GM10847 (cell line): ENCODE measurements around the gene COL24A1.

Experiments used
- POLR2A ChIP-seq: IDR thresholded peaks from 2 replicates; pipeline ENCODE4 v1.6.1; 2011; ENCODE audit not compliant: insufficient read length; ENCODE audit errors: extremely low read depth

Gene COL24A1

DNA sequence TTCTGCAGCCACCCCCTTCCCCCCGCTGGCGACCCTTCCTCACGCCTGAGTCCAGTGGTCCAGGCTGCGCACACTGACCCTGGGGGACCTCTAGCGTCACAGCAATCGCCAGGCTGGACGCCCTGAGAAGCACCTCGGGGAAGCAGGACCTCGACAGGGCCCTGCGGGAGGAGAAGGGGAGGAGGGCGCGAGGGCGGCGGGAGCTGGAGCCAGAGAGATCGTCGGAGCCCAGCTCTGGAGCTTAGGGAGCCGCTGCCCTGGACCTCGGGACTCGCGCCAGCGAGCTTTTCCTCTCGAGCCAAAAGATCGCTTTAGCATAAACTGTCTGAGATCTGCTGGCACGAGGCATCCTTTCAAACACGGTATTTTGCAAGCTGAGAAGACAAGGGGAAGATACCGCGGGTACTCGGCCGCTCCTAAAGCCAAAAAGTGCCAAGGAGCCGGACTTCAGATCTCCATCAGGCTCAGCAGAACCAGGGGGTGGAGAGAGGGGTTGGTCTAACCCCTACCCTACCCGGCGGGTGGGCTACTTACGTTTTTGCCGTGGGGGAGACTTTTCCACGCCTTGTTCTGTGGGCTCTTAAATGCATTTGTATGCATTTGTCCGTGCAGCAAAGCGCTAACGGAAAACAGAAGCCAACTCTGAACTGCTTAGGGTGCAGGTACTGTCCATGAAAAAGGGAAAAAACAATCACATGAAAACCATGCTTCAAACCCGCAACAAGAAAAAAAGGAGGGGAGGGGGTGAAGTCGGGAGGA lies 586 bp downstream of the COL24A1 start:
- TF ChIP-seq POLR2A, result no peak

DNA sequence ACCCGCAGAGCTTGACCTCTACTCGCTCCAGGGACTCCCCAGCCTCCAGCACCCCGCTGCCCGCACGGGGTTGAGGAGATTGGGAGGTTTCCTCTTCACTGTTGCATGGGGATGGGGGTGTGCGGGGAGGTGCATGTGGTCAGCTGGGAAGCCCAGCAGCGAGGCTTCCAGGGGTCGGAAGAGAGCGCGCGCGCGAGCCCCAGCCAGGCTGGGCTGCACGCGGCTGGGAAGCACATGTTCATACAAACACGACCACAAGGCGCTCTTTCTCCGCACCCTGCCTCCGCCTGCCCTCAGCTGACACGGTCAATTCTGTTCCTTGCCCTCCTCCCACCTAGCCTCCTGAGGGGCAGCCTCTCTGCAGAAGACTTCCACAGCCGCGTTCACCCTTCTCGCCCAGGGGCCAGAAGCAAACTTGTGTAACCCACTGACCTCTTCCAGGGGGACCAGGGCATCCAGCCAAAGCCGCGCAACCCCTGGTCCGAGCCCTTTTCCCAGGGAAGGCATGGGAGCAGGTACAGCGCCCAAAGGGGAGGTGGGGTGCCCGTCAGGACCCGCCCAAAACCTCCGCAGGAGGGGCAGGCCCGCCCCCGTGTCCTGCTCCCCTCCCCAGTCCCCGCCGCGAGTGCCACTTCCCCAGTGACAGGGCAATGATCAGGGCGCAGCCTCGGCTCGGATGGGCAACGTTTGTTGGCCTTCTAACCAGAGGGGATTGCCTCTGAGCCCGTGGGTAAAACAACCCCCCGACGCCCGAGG lies 1.3 kb downstream of the COL24A1 start:
- TF ChIP-seq POLR2A, result no peak

DNA sequence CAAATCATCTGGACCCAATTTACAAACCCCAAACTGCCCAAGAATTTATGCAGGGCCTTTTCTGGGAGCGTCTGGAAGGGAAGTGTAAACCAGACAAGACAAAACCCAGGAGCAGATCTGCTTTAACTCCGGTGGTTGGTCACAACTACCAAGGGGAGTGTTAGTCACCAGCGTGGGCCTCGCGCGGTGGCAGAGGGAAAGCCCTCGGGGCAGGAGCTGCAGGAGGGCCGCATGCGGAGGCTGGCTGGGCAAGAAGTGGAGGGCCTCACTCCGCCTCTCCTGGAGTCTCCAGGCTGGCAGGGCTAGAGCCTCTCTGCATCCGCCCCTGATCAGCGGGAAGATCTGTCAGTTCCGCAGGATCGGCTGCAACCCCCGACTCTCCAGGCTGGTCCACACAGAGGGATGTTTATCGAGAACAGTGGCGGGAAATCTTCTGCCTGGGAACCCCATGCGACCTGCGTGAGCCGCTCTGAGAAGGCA lies 2.0 kb downstream of the COL24A1 start:
- no peak for TF ChIP-seq POLR2A

DNA sequence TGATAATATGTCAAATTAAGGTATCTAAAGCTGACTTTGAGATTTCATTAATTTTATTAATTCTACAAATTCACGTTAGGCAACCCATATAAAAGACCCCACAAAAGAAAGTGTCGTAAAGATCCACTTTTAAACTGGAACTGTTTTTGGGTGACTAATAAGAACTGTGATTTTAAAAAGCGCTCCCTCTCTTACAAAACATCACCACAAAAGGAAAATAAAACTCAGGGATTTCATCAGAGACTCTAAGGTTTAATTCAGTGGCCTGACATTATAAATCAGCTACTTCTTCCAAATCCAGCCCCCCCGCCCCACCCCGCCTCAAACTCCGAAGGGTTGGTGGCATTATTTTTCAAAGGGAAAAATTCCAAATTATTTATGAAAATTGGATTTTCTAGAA lies 2.7 kb downstream of the COL24A1 start:
- TF ChIP-seq POLR2A, result no peak

DNA sequence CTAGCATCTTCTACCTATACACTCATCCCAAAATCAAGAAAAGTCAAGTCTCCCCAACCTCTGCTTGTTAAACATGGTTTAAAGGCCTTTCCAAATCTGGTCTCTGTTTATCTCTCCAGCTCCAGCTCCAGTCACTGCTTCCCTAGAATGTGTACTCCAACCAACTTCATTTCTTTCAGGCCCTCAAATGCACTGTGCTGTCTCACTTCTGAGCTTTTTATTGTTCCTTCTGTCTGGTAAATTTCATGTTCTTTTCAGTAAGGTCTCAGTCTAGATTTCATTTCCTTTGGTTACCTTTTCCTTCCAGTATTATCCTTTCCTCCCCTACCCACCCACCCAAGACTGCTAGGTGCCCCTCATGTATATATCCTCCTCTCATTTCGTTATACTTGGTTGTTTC lies 3.7 kb downstream of the COL24A1 start:
- no peak for TF ChIP-seq POLR2A

DNA sequence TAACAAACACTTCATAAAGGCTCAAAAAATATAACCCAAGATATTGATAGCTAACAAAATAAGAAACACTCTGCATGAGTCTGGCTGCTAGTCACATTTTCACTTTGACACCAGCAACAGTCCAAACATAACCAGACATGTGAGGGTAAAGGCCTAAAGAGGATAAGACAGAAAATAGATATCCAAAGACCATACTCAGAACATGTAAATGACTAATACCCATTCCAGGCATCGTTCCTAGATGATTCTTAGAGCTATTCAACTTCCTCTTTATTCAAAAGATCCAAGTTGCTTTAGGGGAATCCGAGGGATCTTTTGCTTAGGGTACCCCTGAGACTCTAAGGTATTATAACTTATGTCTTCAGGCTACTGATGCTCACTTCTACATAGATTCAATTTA lies 5.1 kb downstream of the COL24A1 start:
- no peak for TF ChIP-seq POLR2A

DNA sequence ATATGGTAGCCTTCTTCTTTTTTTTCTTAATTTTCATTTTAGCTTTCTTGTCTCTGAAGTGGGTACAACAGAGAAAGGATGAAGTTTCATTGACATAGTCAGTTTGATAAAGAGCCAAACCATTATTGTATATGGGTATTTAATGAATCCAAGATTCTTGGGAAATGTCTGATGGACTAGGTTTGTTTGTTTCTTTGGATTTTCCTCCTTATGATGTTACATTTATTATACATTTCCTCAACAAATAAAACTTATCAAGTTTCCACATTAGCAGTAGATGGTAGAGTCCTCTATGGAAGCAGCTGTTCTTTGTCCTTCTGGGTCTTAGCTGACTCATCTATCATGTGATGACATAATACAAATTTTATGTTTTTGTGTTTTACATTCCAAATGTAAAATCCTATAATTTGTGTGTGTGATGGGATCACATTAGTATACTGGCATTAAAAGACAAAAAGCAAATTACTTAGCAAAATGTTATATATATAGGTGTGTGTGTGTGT lies 6.0 kb downstream of the COL24A1 start:
- TF ChIP-seq POLR2A, result no peak

DNA sequence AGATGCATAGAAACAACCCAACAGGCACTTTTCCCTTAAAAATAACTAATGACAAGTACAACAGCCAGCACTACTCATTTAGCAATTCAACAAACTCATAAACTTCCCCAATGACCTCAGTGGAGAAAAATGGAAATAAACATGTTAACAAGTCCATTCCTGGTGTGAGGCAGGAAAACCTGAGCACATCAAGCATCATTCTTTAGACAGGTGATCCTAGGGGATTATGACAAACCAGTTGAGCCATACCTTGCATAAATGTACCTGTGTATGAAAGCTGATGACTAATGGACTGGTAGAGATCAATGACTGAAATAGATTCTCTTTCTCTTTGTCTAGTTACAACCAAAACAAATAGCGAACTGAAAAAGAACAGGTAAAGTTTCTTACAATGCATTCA lies 7.0 kb downstream of the COL24A1 start:
- no peak for TF ChIP-seq POLR2A

DNA sequence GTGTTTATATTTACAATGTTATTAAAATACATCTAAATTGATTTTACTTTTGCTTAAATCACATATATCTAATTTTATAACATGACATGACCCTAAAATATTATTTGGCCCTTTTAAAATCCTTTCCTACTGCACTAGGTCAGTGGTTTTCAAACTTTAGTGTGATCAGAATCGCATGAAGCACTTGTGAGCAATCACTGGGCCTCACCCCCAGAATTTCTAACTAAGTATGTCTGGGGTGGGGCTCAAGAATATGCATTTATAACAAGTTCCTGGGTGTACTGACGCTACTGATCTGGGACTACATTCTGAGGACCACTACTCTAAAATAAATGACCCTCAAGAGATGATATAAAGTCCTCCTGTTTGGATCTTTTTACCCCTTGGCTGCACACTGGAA lies 8.8 kb downstream of the COL24A1 start:
- no peak for TF ChIP-seq POLR2A

DNA sequence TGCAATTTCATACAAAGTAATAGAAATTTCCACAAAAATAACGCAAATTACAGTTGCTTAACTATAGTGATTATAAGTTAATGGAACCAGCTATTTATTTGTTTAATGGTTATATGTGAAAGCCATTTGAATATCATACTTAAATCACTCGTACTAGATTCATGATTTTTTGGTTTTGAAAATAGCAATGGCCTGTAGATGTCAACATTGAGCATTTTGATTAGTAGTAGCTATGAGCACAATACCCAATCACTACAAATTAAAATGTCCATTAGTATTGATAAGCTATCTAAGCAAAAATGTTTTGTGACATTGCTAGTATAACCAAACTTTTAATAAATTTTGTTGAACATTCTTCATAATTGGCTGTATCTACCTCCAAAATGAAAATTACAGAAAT lies 10.0 kb downstream of the COL24A1 start:
- TF ChIP-seq POLR2A, result no peak

DNA sequence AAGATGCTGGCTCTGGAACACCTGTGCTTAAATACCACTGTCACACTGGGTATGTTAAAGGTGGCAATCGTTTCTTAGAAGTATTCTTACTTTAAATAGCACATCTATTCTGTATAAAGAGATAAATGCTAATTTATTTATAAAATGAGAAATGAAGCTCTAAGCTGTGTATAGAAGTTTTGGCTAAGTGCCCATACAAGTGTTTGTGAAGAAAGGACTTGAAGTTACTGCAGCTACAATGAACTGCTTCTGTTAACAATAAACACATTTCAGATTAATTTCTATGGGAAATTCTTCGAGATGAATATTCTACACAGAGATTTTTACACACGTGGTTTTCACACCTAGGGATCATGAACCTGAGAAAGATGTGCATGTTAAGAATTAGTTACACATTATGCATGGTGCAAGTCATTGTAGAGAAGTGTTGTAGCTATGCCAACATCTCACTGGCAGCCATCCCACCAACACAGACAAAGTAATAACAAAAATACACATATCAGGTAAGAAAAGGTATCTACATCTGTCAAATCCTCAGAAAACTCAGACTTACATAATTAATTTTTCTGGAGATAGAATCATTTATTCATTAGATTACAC lies 16.2 kb downstream of the COL24A1 start:
- TF ChIP-seq POLR2A, result no peak

DNA sequence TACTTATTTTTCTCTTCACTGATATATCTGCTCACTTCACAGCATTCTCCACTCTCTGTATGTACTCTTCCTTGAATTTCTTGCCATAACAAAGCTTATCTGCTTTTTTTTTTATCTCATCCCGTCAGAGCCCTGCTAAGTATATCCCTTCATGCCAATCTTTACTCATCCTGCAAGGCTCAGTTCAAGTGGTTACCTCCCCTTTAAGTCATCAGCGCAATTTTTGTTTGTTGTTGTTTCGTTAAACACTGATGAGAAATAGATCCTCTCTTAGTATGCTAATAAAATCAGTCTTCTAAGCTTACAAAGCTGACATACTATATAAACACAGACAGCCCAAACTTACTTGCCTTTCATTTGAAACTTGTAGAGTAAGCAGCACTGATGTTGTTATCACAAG lies 17.8 kb downstream of the COL24A1 start:
- TF ChIP-seq POLR2A, result no peak

DNA sequence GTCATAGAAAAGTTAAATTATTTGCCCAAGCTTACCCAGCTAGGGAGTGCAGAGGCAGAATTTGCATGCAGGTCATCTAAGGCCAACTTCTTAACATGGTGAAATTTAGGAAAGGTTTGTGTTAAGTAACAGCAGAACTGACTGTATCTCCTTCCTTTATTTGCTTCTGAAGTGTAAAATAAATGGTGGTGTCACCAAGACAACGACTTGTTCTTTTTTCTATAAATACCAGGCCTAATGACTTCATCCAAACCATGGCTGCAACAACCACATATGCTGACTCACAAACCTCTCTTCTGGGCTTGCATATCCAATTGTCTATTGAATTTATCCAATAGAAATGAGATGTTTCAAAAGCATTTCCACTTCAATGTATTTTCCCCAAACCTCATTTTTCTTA lies 19.1 kb downstream of the COL24A1 start:
- no peak for TF ChIP-seq POLR2A

DNA sequence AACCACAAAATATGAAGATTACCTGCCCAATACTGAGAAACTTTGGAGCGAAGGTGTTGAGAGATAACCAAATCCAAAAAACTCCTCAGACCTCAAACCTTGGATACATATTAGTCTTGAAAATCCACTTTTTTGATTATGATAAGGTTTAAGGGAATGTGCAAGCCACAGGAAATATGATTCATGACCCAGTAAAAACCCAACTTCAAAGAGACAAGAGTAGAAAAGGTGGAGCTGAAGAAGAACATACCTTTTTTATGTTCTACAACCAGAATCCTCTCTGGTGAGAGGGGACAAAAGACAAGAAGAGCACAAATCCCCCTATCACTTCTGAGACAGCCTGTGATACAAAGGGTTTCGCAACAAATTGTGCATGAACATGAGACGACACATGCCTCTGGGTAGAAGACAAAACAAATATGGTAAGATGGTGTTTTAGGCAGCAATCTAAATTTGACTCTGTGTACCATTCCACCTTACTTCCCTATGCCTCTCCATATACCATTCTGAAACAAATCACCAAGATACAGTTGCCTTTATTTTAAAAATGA lies 37.3 kb downstream of the COL24A1 start:
- TF ChIP-seq POLR2A, result no peak

DNA sequence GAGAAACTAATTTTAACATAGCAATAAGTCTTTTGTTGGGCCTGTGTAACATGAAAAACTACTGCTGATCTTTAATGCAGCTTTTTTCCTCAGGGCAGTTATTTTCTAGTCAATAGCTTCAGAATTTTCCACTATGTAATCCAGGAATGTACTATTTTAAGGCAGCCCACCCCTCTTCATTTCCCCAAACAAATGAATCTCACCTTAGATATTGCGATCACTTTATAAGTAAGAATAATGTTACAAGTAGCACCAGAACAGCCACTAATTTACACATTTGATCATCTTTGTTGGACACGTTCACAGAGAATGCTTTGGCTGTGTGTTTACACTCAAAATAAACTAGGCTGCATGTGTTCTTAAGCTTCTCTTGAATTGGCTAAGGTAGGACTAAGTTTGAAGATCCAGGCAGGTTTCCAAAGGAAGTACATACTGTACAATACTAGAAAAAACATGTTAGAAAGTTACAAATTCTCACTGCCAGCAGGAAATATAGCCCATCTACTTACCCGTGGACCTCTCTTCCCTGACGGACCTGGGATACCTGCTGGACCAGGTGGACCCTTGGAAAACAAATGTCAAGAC lies 41.7 kb downstream of the COL24A1 start:
- TF ChIP-seq POLR2A, result no peak
